Stimulated activated CD4-positive, alpha-beta T cell treated with anti-CD3 and anti-CD28 coated beads, Interleukin-4, amount 100 ng/mL, for 1 hour (primary cell): ENCODE data around the gene NUDT22.

Source experiments
- DNase-seq: peaks from one replicate; pipeline ENCODE4 v3.0.0-alpha.2; 2020

The NUDT22 gene

GRCh38 chr11:64259533-64260067 is 33.5 kb downstream of the NUDT22 start:
- DNase-seq, result no peak

DNA sequence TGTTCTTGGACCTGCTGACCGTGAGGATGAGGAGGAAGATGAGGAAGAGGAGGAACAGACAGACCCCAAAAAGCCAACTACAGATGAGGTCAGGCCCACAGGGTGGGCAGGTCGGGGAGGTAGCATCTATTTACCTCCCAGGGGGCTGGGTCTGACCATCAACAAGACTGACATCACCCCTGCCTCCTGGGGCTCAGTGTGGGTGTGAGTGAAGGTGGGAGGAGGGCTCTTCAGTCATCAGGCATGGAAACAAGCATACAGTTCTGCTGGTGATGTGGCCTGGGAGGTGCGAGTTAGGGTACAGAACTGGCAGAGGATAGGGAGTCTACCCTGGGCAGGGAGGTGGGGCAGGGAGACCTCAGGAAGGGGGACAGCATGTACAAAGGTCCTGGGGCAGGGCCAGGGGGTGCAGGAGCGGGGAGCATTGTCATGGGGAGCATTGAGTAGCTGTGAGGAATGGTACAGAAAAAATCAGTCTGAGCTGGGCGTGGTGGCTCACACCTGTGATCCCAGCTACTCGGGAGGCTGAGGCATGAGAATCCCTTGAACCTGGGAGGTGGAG is 34.2 kb downstream of the NUDT22 start:
- no peak for DNase-seq

DNA sequence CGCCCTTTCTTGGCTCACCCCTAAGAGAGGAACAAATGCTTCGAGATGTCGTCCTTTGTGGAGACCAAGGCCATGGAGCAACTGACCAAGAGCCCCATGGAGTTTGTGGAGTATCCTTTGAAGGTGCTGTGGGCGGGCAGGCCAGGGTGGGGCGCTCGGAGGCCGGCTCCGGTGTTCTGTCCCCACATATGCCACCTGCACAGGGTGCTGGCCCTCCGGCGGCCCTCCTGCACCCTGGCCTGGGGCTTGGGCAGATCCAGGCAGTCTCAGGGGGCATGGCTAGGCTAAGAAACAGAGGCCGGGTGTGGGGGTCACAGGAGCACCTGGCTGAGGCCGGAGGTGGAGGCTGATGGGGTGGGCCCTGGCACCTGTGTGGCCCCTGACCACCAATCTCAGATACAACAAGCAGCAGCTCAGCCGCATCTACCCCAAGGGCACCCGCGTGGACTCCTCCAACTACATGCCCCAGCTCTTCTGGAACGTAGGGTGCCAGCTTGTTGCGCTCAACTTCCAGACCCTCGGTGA is 35.5 kb downstream of the NUDT22 start:
- DNase-seq, result no peak

DNA sequence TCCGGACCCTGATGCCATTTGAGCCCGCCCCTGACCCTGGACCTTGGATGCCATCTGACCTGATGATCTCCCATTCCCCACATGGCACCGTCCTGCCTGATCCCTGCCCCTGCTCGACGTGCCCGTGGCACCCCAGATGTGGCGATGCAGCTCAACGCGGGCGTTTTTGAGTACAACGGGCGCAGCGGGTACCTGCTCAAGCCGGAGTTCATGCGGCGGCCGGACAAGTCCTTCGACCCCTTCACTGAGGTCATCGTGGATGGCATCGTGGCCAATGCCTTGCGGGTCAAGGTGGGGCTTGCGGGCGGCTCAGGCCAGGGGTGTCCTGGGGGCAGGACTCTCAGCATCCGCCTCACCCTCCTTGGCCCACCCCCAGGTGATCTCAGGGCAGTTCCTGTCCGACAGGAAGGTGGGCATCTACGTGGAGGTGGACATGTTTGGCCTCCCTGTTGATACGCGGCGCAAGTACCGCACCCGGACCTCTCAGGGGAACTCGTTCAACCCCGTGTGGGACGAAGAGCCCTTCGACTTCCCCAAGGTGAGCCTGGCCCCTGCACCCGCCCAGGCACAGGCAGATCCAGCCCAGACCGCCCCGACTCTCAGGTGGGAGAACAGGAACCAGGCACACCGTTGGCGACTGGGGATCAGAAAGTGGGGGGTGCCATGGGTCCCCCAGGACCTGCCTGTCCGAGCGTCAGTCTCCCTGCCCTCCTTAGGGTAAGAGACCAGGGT is 36.4 kb downstream of the NUDT22 start:
- DNase-seq, result no peak

GRCh38 chr11:64263021-64263946 is 37.2 kb downstream of the NUDT22 start:
- no peak for DNase-seq

GRCh38 chr11:64263947-64264317 is 37.9 kb downstream of the NUDT22 start:
- DNase-seq, result no peak

DNA sequence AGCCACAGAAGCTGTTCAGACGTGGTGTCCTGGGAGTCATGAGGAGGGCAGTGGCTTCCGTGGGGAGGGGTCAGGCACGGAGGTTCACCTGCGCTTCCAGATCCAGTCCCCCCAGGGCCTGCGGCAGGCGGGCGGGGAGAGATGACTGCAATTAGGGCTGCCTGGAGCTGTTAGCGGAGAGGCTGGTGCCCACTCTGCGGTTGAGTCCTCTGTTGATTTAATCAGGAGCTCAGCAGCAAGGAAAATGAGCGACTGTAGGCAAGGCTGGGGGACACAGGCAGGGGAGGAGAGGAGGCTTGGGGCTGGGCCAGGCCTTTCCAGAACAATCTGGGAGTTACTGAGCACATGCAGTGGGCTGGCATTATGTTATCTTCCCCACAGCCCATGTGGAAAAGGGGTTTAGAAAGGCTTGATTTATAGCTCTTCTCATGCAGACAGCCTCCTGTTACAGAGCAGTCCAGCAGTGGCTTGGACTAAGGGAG is 38.3 kb downstream of the NUDT22 start:
- no peak for DNase-seq

GRCh38 chr11:64265176-64266160 is 39.4 kb downstream of the NUDT22 start:
- DNase-seq, result no peak

DNA sequence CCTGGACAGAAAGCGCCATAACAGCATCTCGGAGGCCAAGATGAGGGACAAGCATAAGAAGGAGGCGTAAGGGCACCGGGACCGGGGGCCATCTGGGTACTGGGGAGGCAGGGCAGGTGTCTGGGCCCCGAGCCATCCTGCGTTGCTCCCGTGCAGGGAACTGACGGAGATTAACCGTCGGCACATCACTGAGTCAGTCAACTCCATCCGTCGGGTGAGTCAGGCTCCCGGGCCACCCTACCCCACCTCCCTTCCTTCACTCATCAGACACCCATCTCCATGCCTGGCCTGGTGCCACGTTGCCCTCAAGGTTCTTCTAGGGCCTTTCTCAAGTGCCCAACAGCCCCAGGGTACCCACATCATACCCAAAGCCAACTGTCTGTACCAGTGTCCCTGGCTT is 40.3 kb downstream of the NUDT22 start:
- no peak for DNase-seq

- no peak for DNase-seq
These were observed 41.3 kb downstream of the NUDT22 start for GRCh38 chr11:64267207-64267945.

DNA sequence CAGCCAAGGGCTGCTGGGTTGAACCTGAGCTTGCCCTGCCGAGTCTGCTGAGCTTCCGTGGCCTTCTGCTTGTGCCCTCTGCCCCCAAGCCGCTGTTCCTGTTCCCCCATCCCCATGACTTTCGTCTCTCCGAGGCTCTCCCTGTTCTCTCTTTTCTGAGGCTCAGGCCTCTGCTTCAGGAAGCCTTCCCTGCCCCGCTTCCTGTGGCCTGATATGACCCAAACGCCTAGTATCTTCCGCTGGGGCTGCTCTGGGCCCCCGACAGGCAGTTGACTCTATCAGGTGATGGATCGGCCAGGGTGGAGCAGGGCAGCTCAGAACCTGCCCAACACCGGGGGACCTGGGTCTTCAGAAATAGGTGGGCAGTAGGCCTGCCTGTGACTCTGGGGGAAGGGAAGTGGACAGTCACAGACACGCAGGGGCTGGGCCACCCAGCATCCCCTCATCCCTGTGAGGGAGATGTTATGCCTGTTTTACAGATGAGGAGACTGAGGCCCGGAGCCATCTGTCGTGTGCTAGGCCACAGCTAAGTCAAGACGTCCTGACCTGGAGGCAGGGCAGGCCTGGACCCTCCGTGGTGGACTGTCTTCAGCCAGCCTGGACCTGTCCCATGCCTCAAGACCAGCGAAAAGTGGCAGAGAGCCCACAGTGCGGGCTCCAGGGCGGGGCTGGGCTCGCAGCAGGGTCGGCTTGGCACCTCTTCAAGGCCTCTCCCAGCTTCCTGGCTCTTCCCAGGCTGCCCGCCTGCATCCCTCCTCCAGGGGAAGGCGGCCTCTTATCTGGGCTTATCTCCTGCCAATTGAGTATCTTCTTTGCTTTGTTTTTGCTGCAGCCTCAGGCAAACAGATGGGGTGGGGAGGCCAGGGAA is 42.2 kb downstream of the NUDT22 start:
- no peak for DNase-seq

- peak; percentile 56 for DNase-seq
These were observed 42.9 kb downstream of the NUDT22 start for GRCh38 chr11:64268893-64269539.

DNA sequence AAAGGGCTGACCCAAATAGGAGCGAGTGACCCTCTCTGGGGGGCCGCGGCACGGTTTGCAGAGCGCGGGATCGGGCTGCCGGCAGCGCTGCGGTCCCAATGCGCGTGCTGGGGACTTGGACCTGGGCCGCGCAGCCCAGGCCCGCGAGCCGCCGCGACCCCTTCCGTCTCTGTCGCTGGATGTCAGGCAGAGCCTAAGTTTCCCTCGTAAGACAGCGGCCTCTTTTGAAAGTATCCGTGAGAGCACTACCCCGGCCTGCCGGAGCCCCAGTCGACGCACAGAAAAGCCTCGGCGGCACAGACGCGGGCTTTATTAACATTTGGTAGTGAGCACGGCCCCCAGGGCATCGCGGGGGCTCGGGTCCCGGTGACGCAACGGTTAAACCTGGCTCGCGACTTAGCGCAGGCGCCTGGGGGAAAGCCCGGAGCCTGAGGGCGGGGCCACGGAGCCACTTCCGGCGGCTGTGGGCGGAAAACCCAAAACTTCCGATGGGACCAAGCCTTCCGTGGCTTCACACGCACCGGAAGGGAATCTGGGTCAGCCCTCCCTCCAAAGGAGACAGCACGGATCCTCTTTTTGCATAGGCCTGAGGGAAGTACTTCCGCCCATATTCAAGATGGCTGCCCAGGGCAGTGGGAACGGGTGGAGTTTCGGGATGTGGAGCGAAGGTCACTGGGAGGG is 43.6 kb downstream of the NUDT22 start:
- DNase-seq, result peak; percentile 98

- no peak for DNase-seq
These were observed 49.1 kb downstream of the NUDT22 start for GRCh38 chr11:64275031-64275800.

- no peak for DNase-seq
These were observed 49.8 kb downstream of the NUDT22 start for GRCh38 chr11:64275841-64276240.

GRCh38 chr11:64276653-64277431 is 50.8 kb downstream of the NUDT22 start:
- no peak for DNase-seq

GRCh38 chr11:64278576-64279190 is 52.6 kb downstream of the NUDT22 start:
- DNase-seq, result no peak
